GM18870 (cell line): ENCODE data around the gene LMBR1.

Experiments
- ATAC-seq: cut with Tn5 transposase; IDR thresholded peaks from one replicate; pipeline ENCODE4 v1.9.1; 2021; ENCODE audit warnings: moderate library complexity; ENCODE audit not compliant: unreplicated experiment

The LMBR1 gene

GRCh38 chr7:156635529-156636385, 257.2 kb downstream of the LMBR1 start:
- no peak for ATAC-seq

DNA sequence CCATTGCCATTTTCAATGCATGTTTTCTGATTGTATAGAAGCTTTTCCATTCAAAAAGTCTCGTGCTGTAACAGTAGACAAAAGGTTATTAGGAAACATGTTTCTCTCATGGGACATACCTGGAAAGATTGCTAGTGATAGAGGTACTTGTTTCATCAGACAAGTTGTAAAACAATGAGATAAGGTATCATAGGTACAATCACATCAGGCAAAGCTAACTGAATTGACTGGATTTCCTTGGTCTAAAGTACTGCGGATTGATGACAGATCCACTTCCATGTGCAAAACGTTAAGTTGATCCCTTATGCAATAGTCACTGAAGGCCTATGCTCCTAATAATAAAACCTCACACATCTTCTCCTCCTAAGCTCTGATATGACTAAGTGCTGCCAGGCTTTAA, 258.9 kb downstream of the LMBR1 start:
- ATAC-seq: no peak

DNA sequence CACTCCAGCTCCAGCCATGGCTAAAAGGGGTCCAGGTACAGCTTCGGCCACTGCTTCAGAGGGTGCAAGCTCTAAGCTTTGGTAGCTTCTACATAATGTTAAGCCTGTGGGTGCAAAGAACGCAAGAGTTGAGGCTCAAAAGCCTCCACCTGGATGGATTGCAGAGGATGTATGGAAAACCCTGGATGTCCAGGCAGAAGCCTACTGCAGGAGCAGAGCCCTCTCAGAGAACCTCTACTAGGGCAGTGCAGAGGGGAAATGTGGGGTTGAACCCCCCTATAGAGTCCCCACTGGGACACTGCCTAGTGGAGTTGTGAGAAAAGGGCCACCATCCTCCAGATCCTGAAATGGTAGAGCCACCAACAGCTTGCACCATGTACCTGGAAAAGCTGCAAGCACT, 263.1 kb downstream of the LMBR1 start:
- no peak for ATAC-seq

- no peak for ATAC-seq
Measured at GRCh38 chr7:156628562-156628961, 264.4 kb downstream of the LMBR1 start.
